Central memory CD8-positive, alpha-beta T cell (primary cell): ENCODE data around the gene INTS7.

ENCODE experiments used
- ATAC-seq: fragments of 150-1000 bp; cut with Tn5 transposase; replicated peaks from 2 replicates; pipeline ENCODE4 v1.10.0; 2022; ENCODE audit warnings: mild to moderate bottlenecking, moderate FRiP score, moderate number of reproducible peaks; ENCODE audit not compliant: poor library complexity, severe bottlenecking; ENCODE audit errors: extremely low read depth
- DNase-seq, 2 donors: peaks; one replicate each; pipeline ENCODE4 v3.0.0; 2021; ENCODE audit warnings: low spot score in 2 of 2
- H3K27ac Mint-ChIP-seq: one replicate; pipeline ENCODE4 v1.8.0; 2022; ENCODE audit warnings: low read depth, mild to moderate bottlenecking, moderate library complexity, mixed read lengths
- H3K27me3 Mint-ChIP-seq: one replicate; pipeline ENCODE4 v1.8.0; 2022; ENCODE audit warnings: mixed read lengths
- H3K36me3 Mint-ChIP-seq: one replicate; pipeline ENCODE4 v1.8.0; 2022; ENCODE audit warnings: mild to moderate bottlenecking, moderate library complexity, mixed read lengths; ENCODE audit not compliant: insufficient read depth
- H3K4me1 Mint-ChIP-seq: one replicate; pipeline ENCODE4 v1.8.0; 2022; ENCODE audit warnings: mixed read lengths
- H3K4me3 Mint-ChIP-seq: one replicate; pipeline ENCODE4 v1.8.0; 2022; ENCODE audit warnings: mild to moderate bottlenecking, moderate library complexity, mixed read lengths
- H3K9me3 Mint-ChIP-seq: one replicate; pipeline ENCODE4 v1.8.0; 2022; ENCODE audit warnings: mixed read lengths

Gene INTS7

GRCh38 chr1:211900441-211900840 lies 134.9 kb downstream of the INTS7 start:
- no peak overlapping the region for H3K27ac Mint-ChIP-seq
- no peak for DNase-seq
- no peaks in the 10 kb centered on the region for H3K9me3 Mint-ChIP-seq
- H3K4me1 Mint-ChIP-seq: no peaks in the 10 kb centered on the region
- no peak overlapping the region for H3K4me3 Mint-ChIP-seq
- H3K36me3 Mint-ChIP-seq: no peaks in the 10 kb centered on the region
- no peak for ATAC-seq
- H3K27me3 Mint-ChIP-seq: no peaks in the 10 kb centered on the region

- H3K27me3 Mint-ChIP-seq: no peaks in the 10 kb centered on the region
- no peak overlapping the region for H3K27ac Mint-ChIP-seq
- H3K9me3 Mint-ChIP-seq: no peaks in the 10 kb centered on the region
These were observed 138.4 kb downstream of the INTS7 start for GRCh38 chr1:211896958-211897357.

GRCh38 chr1:211895126-211895759 lies 140.1 kb downstream of the INTS7 start:
- no peak for DNase-seq
- no peaks in the 10 kb centered on the region for H3K36me3 Mint-ChIP-seq
- no peaks in the 10 kb centered on the region for H3K27me3 Mint-ChIP-seq
- H3K4me3 Mint-ChIP-seq: no peak overlapping the region
- no peak for ATAC-seq
- H3K9me3 Mint-ChIP-seq: no peaks in the 10 kb centered on the region
- H3K4me1 Mint-ChIP-seq: no peaks in the 10 kb centered on the region
- no peak overlapping the region for H3K27ac Mint-ChIP-seq

More at GRCh38 chr1:211896958-211897357, 138.4 kb downstream of the INTS7 start:
- no peaks in the 10 kb centered on the region for H3K4me1 Mint-ChIP-seq
- H3K36me3 Mint-ChIP-seq: no peaks in the 10 kb centered on the region
- no peak for DNase-seq
- ATAC-seq: no peak
- H3K4me3 Mint-ChIP-seq: no peak overlapping the region

GRCh38 chr1:211894312-211894711 lies 141.0 kb downstream of the INTS7 start:
- H3K4me3 Mint-ChIP-seq: no peak overlapping the region

GRCh38 chr1:211893260-211893659 lies 142.1 kb downstream of the INTS7 start:
- no peak for ATAC-seq
- Mint-ChIP-seq H3K4me3 (no peak overlapping the region), H3K4me1 (no peaks in the 10 kb centered on the region), H3K36me3 (no peaks in the 10 kb centered on the region), H3K27me3 (peaks cover 3% of the 10 kb centered on the region), H3K27ac (no peak overlapping the region), H3K9me3 (no peaks in the 10 kb centered on the region)
- no peak for DNase-seq

More at GRCh38 chr1:211894312-211894711, 141.0 kb downstream of the INTS7 start:
- no peaks in the 10 kb centered on the region for H3K4me1 Mint-ChIP-seq
- no peak overlapping the region for H3K27ac Mint-ChIP-seq
- ATAC-seq: no peak
- H3K9me3 Mint-ChIP-seq: no peaks in the 10 kb centered on the region
- no peaks in the 10 kb centered on the region for H3K36me3 Mint-ChIP-seq
- no peak for DNase-seq
- H3K27me3 Mint-ChIP-seq: no peaks in the 10 kb centered on the region

- Mint-ChIP-seq H3K4me3 (no peak overlapping the region), H3K27me3 (peaks cover 10% of the 10 kb centered on the region), H3K36me3 (no peaks in the 10 kb centered on the region), H3K9me3 (no peaks in the 10 kb centered on the region), H3K27ac (no peak overlapping the region), H3K4me1 (no peaks in the 10 kb centered on the region)
- no peak for DNase-seq
- no peak for ATAC-seq
These were observed 142.8 kb downstream of the INTS7 start for GRCh38 chr1:211892577-211892976.

GRCh38 chr1:211891708-211892107 lies 143.6 kb downstream of the INTS7 start:
- Mint-ChIP-seq H3K4me3 (no peak overlapping the region), H3K9me3 (no peaks in the 10 kb centered on the region), H3K27ac (no peak overlapping the region), H3K27me3 (peaks cover 18% of the 10 kb centered on the region), H3K36me3 (no peaks in the 10 kb centered on the region), H3K4me1 (no peaks in the 10 kb centered on the region)
- no peak for DNase-seq
- no peak for ATAC-seq
